HAP-1 (cell line): ENCODE results near the gene GXYLT1.
"Not testable (repeated sequence)": the region's sequence is repeated elsewhere in the genome, so short reads cannot be mapped to it uniquely, and the experiment has no call there.

Source experiments
- DNase-seq, 2 experiments: peaks; one replicate each; pipeline ENCODE4 v3.0.0-alpha.2; 2016 to 2020; ENCODE audit warnings: low spot score in 2 of 2
- H3K27me3 ChIP-seq: fragments of 250-450 bp; sonication (Bioruptor Pico); 2 replicates; pipeline ENCODE4 v1.5.1; 2020; ENCODE audit warnings: low read depth, mild to moderate bottlenecking, moderate library complexity
- H3K36me3 ChIP-seq: fragments of 250-450 bp; sonication (Bioruptor Pico); replicated peaks from 2 replicates; pipeline ENCODE4 v1.5.1; 2020; ENCODE audit warnings: mild to moderate bottlenecking
- H3K4me1 ChIP-seq: fragments of 250-450 bp; sonication (Bioruptor Pico); 2 replicates; pipeline ENCODE4 v1.5.1; 2020; ENCODE audit warnings: mild to moderate bottlenecking
- H3K4me3 ChIP-seq: fragments of 250-450 bp; sonication (Bioruptor Pico); 2 replicates; pipeline ENCODE4 v1.5.1; 2020; ENCODE audit warnings: mild to moderate bottlenecking, moderate library complexity
- H3K9me3 ChIP-seq: fragments of 250-450 bp; sonication (Bioruptor Pico); 2 replicates; pipeline ENCODE4 v1.5.1; 2020; ENCODE audit warnings: mild to moderate bottlenecking, moderate library complexity
- in situ Hi-C: fragments of 300-500 bp; cut with MboI; formaldehyde crosslinking; loops from 3 replicates; pipeline ENCODE4 v1.14.3; 2020; ENCODE audit warnings: low sequenced_read_pairs, inconsistent platforms, mixed read lengths

GXYLT1 gene

GRCh38 chr12:42135259-42135814 is 9.3 kb downstream of the GXYLT1 start:
- in situ Hi-C loops = loop anchor here (10.0 to 25.0 kb wide), 2 partner anchors 199 to 427 kb away; no protein-coding TSS in a partner anchor
- no peak overlapping the region for H3K4me3 ChIP-seq
- peaks cover under 1% of the 10 kb centered on the region; the same call in 1 of the 2 replicates for H3K4me1 ChIP-seq
- peaks cover 3% of the 10 kb centered on the region; the same call in 1 of the 2 replicates for H3K9me3 ChIP-seq
- no peaks in the 10 kb centered on the region for H3K27me3 ChIP-seq
- H3K36me3 ChIP-seq = no peaks in the 10 kb centered on the region
- DNase-seq = no peak

- no peaks in the 10 kb centered on the region for H3K9me3 ChIP-seq
- no peaks in the 10 kb centered on the region for H3K36me3 ChIP-seq
- H3K4me3 ChIP-seq = no peak overlapping the region
- DNase-seq = no peak
- in situ Hi-C loops = loop anchor here (10.0 to 25.0 kb wide), 2 partner anchors 204 to 431 kb away; no protein-coding TSS in a partner anchor
- H3K27me3 ChIP-seq = no peaks in the 10 kb centered on the region
- H3K4me1 ChIP-seq = peaks cover 17% of the 10 kb centered on the region
Measured at GRCh38 chr12:42130672-42131402, 13.8 kb downstream of the GXYLT1 start.

- no peaks in the 10 kb centered on the region for H3K36me3 ChIP-seq
- no peaks in the 10 kb centered on the region for H3K27me3 ChIP-seq
- H3K4me1 ChIP-seq = peaks cover 25% of the 10 kb centered on the region
- in situ Hi-C loops = loop anchor here (10.0 to 25.0 kb wide), 2 partner anchors 205 to 433 kb away; no protein-coding TSS in a partner anchor
- H3K4me3 ChIP-seq = no peak overlapping the region
- no peaks in the 10 kb centered on the region for H3K9me3 ChIP-seq
- DNase-seq = peak; percentile 65 to 70
Measured at GRCh38 chr12:42129595-42130204, 15.0 kb downstream of the GXYLT1 start.

- H3K4me1 ChIP-seq = peaks cover 25% of the 10 kb centered on the region
- H3K9me3 ChIP-seq = no peaks in the 10 kb centered on the region
- H3K4me3 ChIP-seq = no peak overlapping the region
- no peak for DNase-seq
- no peaks in the 10 kb centered on the region for H3K36me3 ChIP-seq
- H3K27me3 ChIP-seq = no peaks in the 10 kb centered on the region
- in situ Hi-C loops = loop anchor here (25.0 kb wide), 1 partner anchor 433 kb away; no protein-coding TSS in a partner anchor
Measured at GRCh38 chr12:42128888-42129287, 15.8 kb downstream of the GXYLT1 start.

GRCh38 chr12:42128327-42128726 is 16.3 kb downstream of the GXYLT1 start:
- no peaks in the 10 kb centered on the region for H3K27me3 ChIP-seq
- H3K36me3 ChIP-seq = no peaks in the 10 kb centered on the region
- no peaks in the 10 kb centered on the region for H3K9me3 ChIP-seq
- H3K4me3 ChIP-seq = no peak overlapping the region
- no peak for DNase-seq
- in situ Hi-C loops = loop anchor here (25.0 kb wide), 1 partner anchor 434 kb away; no protein-coding TSS in a partner anchor
- peaks cover 25% of the 10 kb centered on the region for H3K4me1 ChIP-seq

GRCh38 chr12:42126963-42127362 is 17.7 kb downstream of the GXYLT1 start:
- Histone ChIP-seq H3K27me3 (no peaks in the 10 kb centered on the region), H3K9me3 (no peaks in the 10 kb centered on the region), H3K4me1 (peaks cover 25% of the 10 kb centered on the region), H3K4me3 (no peak overlapping the region), H3K36me3 (no peaks in the 10 kb centered on the region; the same call in 1 of the 2 replicates)
- in situ Hi-C loops = loop anchor here (25.0 kb wide), 1 partner anchor 435 kb away; no protein-coding TSS in a partner anchor
- DNase-seq = no peak

- Histone ChIP-seq H3K4me3 (no peak overlapping the region), H3K36me3 (no peaks in the 10 kb centered on the region; the same call in 1 of the 2 replicates), H3K9me3 (no peaks in the 10 kb centered on the region), H3K27me3 (no peaks in the 10 kb centered on the region), H3K4me1 (peaks cover 25% of the 10 kb centered on the region)
- in situ Hi-C loops = loop anchor here (25.0 kb wide), 1 partner anchor 437 kb away; no protein-coding TSS in a partner anchor
- peak in 1 of 2 experiments; percentile 21 for DNase-seq
Measured at GRCh38 chr12:42125388-42125767, 19.3 kb downstream of the GXYLT1 start.

- H3K27me3 ChIP-seq = no peaks in the 10 kb centered on the region
- H3K4me1 ChIP-seq = peaks cover 20% of the 10 kb centered on the region
- no peak overlapping the region for H3K4me3 ChIP-seq
- no peaks in the 10 kb centered on the region for H3K9me3 ChIP-seq
- in situ Hi-C loops = loop anchor here (25.0 kb wide), 1 partner anchor 437 kb away; no protein-coding TSS in a partner anchor
- H3K36me3 ChIP-seq = no peaks in the 10 kb centered on the region; the same call in 1 of the 2 replicates
- DNase-seq = no peak
Measured at GRCh38 chr12:42124764-42125387, 19.8 kb downstream of the GXYLT1 start.

GRCh38 chr12:42119085-42119633 is 25.5 kb downstream of the GXYLT1 start:
- H3K36me3 ChIP-seq = peaks cover 14% of the 10 kb centered on the region
- H3K27me3 ChIP-seq = no peaks in the 10 kb centered on the region
- no peak overlapping the region for H3K4me3 ChIP-seq
- in situ Hi-C loops = no loop called here
- DNase-seq = no peak
- H3K9me3 ChIP-seq = no peaks in the 10 kb centered on the region
- no peaks in the 10 kb centered on the region for H3K4me1 ChIP-seq

GRCh38 chr12:42118136-42118879 is 26.4 kb downstream of the GXYLT1 start:
- Histone ChIP-seq H3K4me1 (no peaks in the 10 kb centered on the region), H3K27me3 (no peaks in the 10 kb centered on the region), H3K36me3 (peaks cover 14% of the 10 kb centered on the region), H3K4me3 (no peak overlapping the region), H3K9me3 (no peaks in the 10 kb centered on the region)
- no peak for DNase-seq
- in situ Hi-C loops = no loop called here

- no peaks in the 10 kb centered on the region for H3K4me1 ChIP-seq
- H3K27me3 ChIP-seq = no peaks in the 10 kb centered on the region
- H3K9me3 ChIP-seq = no peaks in the 10 kb centered on the region
- H3K36me3 ChIP-seq = no peaks in the 10 kb centered on the region
- in situ Hi-C loops = no loop called here
- DNase-seq = no peak
- no peak overlapping the region for H3K4me3 ChIP-seq
Measured at GRCh38 chr12:42109031-42109430, 35.6 kb downstream of the GXYLT1 start.

GRCh38 chr12:42106791-42107190 is 37.9 kb downstream of the GXYLT1 start:
- H3K36me3 ChIP-seq, H3K27me3 ChIP-seq, H3K4me1 ChIP-seq, DNase-seq, in situ Hi-C loops, H3K4me3 ChIP-seq, H3K9me3 ChIP-seq: not testable (repeated sequence)

- Histone ChIP-seq H3K9me3 (no peaks in the 10 kb centered on the region), H3K36me3 (no peaks in the 10 kb centered on the region), H3K4me3 (no peak overlapping the region), H3K27me3 (no peaks in the 10 kb centered on the region), H3K4me1 (no peaks in the 10 kb centered on the region)
- no peak for DNase-seq
- in situ Hi-C loops = no loop called here
Measured at GRCh38 chr12:42104784-42105183, 39.9 kb downstream of the GXYLT1 start.
